Esophagus muscularis mucosa (tissue), 4 donors: ENCODE results near the gene IFNA21. TPM values are rescaled to one million over a fixed set of nuclear protein-coding genes. Genes with fewer than 3 reads are reported as not detected.
"Not testable (repeated sequence)": the region's sequence is repeated elsewhere in the genome, so short reads cannot be mapped to it uniquely, and the experiment has no call there.

Source experiments
- DNase-seq: peaks from one replicate; pipeline ENCODE4 v3.0.0-alpha.2; 2017; ENCODE audit errors: extremely low spot score
- H3K27ac ChIP-seq, 4 donors: fragments of 200-600 bp; sonication (generic); replicated peaks in 1 of 4; 1 replicate in 3 of 4; 2 replicates in 1 of 4; pipeline ENCODE4 v1.5.1; 2016 to 2019; ENCODE audit warnings: mild to moderate bottlenecking in 1 of 4
- H3K27me3 ChIP-seq, 4 donors: fragments of 200-600 bp; sonication (generic); one replicate each; pipeline versions ENCODE4 v1.5.1 to v1.6.0; 2016 to 2019
- H3K36me3 ChIP-seq, 4 donors: fragments of 200-600 bp; sonication (generic); one replicate each; pipeline ENCODE4 v1.5.1; 2016 to 2019
- H3K4me1 ChIP-seq, 4 donors: fragments of 200-600 bp; sonication (generic); one replicate each; pipeline ENCODE4 v1.5.1; 2016 to 2019
- H3K4me3 ChIP-seq, 4 donors: fragments of 200-600 bp; sonication (generic); 1 replicate in 2 of 4; 2 replicates in 2 of 4; pipeline ENCODE4 v1.5.1; 2016 to 2019; ENCODE audit warnings: mild to moderate bottlenecking in 4 of 4, moderate library complexity in 1 of 4
- H3K9me3 ChIP-seq, 4 donors: fragments of 200-600 bp; sonication (generic); 1 replicate in 3 of 4; 2 replicates in 1 of 4; pipeline ENCODE4 v1.5.1; 2016 to 2019
- EP300 ChIP-seq: sonication (generic); formaldehyde crosslinking; IDR thresholded peaks from one replicate; pipeline ENCODE4 v1.6.1; 2017; ENCODE audit warnings: antibody characterized with exemption
- POLR2A ChIP-seq: fragments of 450-650 bp; IDR thresholded peaks from one replicate; pipeline ENCODE4 v1.6.1; 2017; ENCODE audit warnings: antibody characterized with exemption, moderate library complexity, mild to moderate bottlenecking, low read depth
- POLR2AphosphoS5 ChIP-seq, 2 donors: sonication (generic); formaldehyde crosslinking; IDR thresholded peaks; one replicate each; pipeline ENCODE4 v1.6.1; 2017; ENCODE audit warnings: antibody characterized with exemption in 2 of 2
- WGBS: methylation state at CpG from one replicate; pipeline ENCODE4 v1.1.5; 2018; 5-methylcytosine and 5-hydroxymethylcytosine counted together
- intact Hi-C: fragments of 100-400 bp; cut with DNase I; formaldehyde crosslinking; loops from one replicate; pipeline ENCODE4 v1.15.1; 2023
- total RNA-seq, 4 donors: library from RNA; depleted of rRNA; stranded (reverse); fragments of >200 nt; gene quantifications; one replicate each; pipeline versions ENCODE4 v1.1.0 to v1.2.1, GENCODE V29; 2016
- TF ChIP-seq, protein P1 (sequence below), 3 experiments: fragments of 200-600 bp in 2 of 3; fragments of 450-650 bp in 1 of 3; sonication (generic) in 2 of 3; IDR thresholded peaks; one replicate each; pipeline ENCODE4 v1.5.1; 2017 to 2019; ENCODE audit warnings: antibody characterized with exemption in 3 of 3, mild to moderate bottlenecking in 2 of 3, moderate library complexity in 1 of 3

Gene IFNA21
- not detected for total RNA-seq

DNA sequence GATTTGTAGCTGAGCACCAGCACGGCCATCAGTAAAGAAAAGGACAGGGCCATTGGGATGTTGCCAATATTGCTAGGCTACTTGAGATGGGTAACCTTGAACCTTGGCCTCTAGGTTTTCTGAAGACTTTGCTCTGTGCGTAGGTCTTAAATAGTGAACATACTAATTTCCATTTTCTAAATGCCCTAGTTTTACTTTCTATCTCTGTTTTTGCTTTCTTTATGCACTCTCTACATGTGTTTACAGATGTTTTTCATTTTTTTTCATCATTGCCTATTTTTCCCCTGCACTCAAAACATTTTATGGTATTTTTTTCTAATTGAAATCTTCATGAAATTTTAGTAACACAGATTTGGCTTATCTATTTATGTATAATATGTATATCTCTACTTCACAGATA lies at the start of gene IFNA21:
TSS of gene IFNA21 (minus strand) at position 101 of the 400 bp plus-strand sequence. CDS start at position 53, 48 bp downstream.
- H3K9me3 ChIP-seq, H3K27ac ChIP-seq, DNase-seq, H3K36me3 ChIP-seq, intact Hi-C loops, H3K4me1 ChIP-seq, H3K4me3 ChIP-seq, H3K27me3 ChIP-seq: not testable (repeated sequence)
- 82% methylated on average over 2 of the region's 2 CpGs for WGBS

DNA sequence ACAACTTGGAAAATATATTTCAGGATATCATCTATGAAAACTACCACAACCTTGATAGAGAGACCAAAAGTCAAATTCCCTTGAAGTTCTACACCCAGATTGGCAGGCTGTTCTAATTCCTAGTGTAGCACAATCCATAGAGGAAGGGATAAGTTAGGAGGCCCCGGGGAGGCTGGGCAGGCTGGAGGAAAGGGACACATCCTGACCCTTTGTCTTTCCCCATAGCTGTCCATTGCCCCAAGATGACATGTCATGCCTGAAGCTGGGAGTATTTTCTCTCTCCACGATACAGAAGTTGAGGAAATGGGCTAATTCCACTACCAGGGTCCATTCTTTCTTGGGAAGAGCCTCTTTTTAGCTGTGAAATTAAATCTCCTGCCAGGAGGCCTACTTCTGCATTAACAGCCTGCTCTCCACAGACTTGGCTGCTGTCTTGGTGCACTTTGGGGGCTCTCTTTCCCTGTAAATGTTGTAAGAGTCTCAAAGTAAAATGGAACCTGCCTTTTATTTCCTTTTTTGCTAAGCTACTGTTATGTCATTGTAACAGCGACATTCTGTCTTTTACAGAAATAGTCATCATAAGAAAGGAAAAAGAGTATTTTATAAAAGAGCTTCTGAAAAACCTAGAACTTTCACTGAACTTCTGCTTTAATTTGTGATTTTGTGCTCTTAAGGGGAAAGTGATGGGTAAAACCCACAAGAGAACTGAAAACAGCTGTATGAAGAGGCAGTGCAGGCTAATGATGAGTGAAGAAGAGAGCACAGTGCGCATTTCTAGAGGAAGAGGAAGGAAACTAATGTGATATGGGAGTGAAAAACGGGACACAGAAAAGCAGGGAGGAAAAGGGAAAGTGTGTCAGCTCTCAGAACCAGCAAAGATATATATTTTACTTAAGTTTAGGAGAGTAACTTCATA lies 47.2 kb upstream of the IFNA21 start:
- WGBS = 51% methylated on average over 5 of the region's 5 CpGs
- intact Hi-C loops, DNase-seq, H3K27ac ChIP-seq, H3K9me3 ChIP-seq, H3K4me1 ChIP-seq, H3K36me3 ChIP-seq, H3K27me3 ChIP-seq, H3K4me3 ChIP-seq: not testable (repeated sequence)
- TF ChIP-seq, protein P1, sequence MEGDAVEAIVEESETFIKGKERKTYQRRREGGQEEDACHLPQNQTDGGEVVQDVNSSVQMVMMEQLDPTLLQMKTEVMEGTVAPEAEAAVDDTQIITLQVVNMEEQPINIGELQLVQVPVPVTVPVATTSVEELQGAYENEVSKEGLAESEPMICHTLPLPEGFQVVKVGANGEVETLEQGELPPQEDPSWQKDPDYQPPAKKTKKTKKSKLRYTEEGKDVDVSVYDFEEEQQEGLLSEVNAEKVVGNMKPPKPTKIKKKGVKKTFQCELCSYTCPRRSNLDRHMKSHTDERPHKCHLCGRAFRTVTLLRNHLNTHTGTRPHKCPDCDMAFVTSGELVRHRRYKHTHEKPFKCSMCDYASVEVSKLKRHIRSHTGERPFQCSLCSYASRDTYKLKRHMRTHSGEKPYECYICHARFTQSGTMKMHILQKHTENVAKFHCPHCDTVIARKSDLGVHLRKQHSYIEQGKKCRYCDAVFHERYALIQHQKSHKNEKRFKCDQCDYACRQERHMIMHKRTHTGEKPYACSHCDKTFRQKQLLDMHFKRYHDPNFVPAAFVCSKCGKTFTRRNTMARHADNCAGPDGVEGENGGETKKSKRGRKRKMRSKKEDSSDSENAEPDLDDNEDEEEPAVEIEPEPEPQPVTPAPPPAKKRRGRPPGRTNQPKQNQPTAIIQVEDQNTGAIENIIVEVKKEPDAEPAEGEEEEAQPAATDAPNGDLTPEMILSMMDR (IDR thresholded peaks at IDR 0.05) = peak in 2 of 3 experiments; percentile 10 to 19

DNA sequence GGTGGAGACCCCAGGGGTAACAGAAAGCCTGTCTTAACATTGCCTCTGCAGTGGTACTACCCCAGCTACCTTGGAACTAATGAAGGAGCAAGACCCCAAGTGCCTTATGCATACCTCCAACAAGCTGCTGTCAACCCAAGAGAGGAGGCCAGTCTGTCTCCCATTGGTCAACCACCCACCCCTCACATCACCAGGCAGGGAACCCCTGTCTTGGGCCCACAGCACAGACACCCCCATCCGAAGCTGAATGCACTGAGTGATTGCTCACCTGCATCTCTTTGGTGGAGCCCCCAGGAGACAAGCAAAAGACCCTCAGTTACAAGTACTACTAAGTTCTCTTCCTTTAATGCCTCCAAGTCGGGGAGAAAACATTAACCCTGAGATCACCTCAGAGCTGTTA lies 45.7 kb upstream of the IFNA21 start:
- H3K36me3 ChIP-seq, DNase-seq, H3K27ac ChIP-seq, H3K4me1 ChIP-seq, H3K9me3 ChIP-seq, H3K27me3 ChIP-seq, H3K4me3 ChIP-seq, intact Hi-C loops: not testable (repeated sequence)
- WGBS = 83% methylated on average over 1 of the region's 2 CpGs

DNA sequence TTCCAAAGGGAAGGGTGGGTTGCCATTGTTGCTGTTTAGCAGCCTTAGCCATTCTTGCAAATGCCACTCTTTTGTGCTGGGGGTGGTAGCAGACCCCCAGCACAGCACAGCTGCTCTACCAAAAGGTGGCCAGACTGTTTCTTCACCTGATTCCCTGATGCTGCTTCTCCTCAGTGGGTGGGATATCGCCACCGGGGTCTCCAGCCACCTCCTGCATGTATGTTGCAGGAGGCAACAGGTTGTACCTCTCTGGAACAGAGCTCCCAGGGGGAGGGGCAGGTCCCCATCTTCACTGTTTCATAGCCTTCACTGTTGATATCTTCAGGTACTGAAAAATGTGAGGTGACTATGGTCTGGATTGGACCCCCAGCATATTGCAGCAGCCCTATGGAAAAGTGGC lies 44.3 kb upstream of the IFNA21 start:
- H3K36me3 ChIP-seq, H3K4me1 ChIP-seq, H3K27me3 ChIP-seq, H3K4me3 ChIP-seq, DNase-seq, intact Hi-C loops, H3K9me3 ChIP-seq, H3K27ac ChIP-seq: not testable (repeated sequence)
- 88% methylated on average over 2 of the region's 2 CpGs for WGBS

DNA sequence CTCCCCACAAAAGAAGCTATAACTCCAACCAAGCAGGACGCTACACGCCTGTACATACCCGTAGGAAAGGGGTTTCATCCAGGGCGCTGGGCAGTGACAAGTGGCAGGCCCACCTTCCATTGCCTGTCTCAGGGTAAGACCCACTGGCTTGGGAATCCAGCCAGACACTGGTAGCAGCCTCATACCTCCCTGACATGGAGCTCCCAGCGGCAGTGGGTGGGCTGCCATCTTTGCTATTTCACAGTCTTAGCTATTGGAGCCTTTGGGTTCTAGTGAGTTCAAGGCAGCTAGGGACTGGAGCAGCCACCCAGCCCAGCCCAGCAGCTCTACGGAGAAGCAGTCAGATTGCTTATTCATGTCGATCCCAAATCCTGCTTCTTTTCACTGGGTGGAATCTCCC lies 43.9 kb upstream of the IFNA21 start:
- no peak for DNase-seq
- H3K4me3 ChIP-seq = no peak overlapping the region
- intact Hi-C loops = no loop called here
- H3K9me3 ChIP-seq = no peaks in the 10 kb centered on the region
- H3K27ac ChIP-seq = no peak overlapping the region
- no peaks in the 10 kb centered on the region for H3K4me1 ChIP-seq
- no peaks in the 10 kb centered on the region for H3K27me3 ChIP-seq
- TF ChIP-seq EP300 = no peak
- no peak for TF ChIP-seq POLR2AphosphoS5 (IDR thresholded peaks at IDR 0.05)
- no peak for TF ChIP-seq POLR2A
- TF ChIP-seq, protein P1 (IDR thresholded peaks at IDR 0.05) = no peak
- no peaks in the 10 kb centered on the region for H3K36me3 ChIP-seq
- 86% methylated on average over 2 of the region's 7 CpGs for WGBS

DNA sequence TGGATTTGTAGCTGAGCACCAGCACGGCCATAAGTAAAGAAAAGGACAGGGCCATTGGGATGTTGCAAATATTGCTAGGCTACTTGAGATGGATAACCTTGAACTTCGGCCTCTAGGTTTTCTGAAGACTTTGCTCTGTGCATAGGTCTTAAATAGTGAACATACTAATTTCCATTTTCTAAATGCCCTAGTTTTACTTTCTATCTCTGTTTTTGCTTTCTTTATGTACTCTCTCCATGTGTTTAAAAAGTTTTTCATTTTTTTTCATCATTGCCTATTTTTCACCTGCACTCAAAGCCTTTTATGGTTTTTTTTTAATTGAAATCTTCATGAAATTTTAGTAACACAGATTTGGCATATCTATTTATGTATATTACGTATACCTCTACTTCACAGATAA lies 40.6 kb upstream of the IFNA21 start, which contains the start of gene IFNA10:
TSS of gene IFNA10 (minus strand) at position 101 of the 400 bp plus-strand sequence. CDS start at position 55, 46 bp downstream.
- H3K9me3 ChIP-seq, H3K4me1 ChIP-seq, DNase-seq, H3K27ac ChIP-seq, H3K36me3 ChIP-seq, intact Hi-C loops, H3K27me3 ChIP-seq, H3K4me3 ChIP-seq: not testable (repeated sequence)
- 91% methylated on average over 3 of the region's 3 CpGs for WGBS

DNA sequence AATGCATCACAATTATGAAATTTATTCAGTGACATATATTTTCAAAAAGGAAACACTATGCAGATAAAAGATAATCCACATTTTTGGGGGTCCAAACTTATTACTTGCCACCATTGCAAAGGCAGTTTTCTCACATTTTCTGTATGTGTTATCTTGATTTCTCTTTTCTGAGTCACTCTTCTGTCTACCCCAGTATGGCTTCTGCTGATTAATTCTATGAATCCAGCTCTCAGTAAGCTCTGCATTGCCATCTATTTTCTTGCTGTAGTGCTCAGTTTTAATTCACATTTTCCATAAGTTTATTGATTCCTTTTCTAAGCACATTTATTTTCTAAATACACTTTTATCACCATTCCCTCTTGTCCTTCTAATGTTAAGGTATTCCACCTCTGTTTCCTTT lies 38.7 kb upstream of the IFNA21 start:
- Histone ChIP-seq H3K27ac (no peak overlapping the region), H3K27me3 (no peaks in the 10 kb centered on the region), H3K9me3 (no peaks in the 10 kb centered on the region), H3K36me3 (no peaks in the 10 kb centered on the region), H3K4me3 (no peak overlapping the region), H3K4me1 (no peaks in the 10 kb centered on the region)
- DNase-seq = no peak
- TF ChIP-seq, protein P1 (IDR thresholded peaks at IDR 0.05) = no peak
- TF ChIP-seq POLR2A (no peak), EP300 (no peak), POLR2AphosphoS5 (IDR thresholded peaks at IDR 0.05) (no peak)
- intact Hi-C loops = no loop called here

DNA sequence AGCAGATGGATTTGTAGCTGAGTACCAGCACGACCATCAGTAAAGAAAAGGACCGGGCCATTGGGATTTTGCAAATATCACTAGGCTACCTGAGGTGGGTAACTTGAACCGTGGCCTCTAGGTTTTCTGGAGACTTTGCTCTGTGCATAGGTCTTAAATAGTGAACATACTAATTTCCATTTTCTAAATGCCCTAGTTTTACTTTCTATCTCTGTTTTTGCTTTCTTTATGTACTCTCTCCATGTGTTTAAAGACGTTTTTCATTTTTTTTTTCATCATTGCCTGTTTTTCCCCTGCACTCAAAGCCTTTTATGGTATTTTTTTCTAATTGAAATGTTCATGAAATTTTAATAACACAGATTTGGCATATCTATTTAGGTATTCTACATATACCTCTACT lies 35.6 kb upstream of the IFNA21 start, which contains the start of gene IFNA7:
TSS of gene IFNA7 (minus strand) at position 101 of the 400 bp plus-strand sequence. CDS start at position 61, 40 bp downstream.
- intact Hi-C loops = not testable (repeated sequence)
- 52% methylated on average over 4 of the region's 4 CpGs for WGBS

More for the DNA sequence above, 35.6 kb upstream of the IFNA21 start, which contains the start of gene IFNA7:
- H3K36me3 ChIP-seq, H3K27ac ChIP-seq, H3K4me1 ChIP-seq, H3K27me3 ChIP-seq, DNase-seq, H3K9me3 ChIP-seq, H3K4me3 ChIP-seq: not testable (repeated sequence)
